Muscle of leg (tissue), 11 donors: ENCODE data around the gene CNGB1. TPM values are rescaled to one million over a fixed set of nuclear protein-coding genes. Genes with fewer than 3 reads are reported as not detected.
A peak's percentile ranks its signal among the peaks of the same experiment; 100 is the strongest.

Experiments used
- DNase-seq: peaks from one replicate; pipeline ENCODE4 v3.0.0; 2013
- H3K27ac ChIP-seq: one replicate; pipeline ENCODE4 v1.5.1; 2013; ENCODE audit warnings: mild to moderate bottlenecking, low read length, control low read depth
- H3K27me3 ChIP-seq: one replicate; pipeline ENCODE4 v1.6.1; 2013; ENCODE audit warnings: low read length; ENCODE audit not compliant: control insufficient read depth, insufficient read depth
- H3K36me3 ChIP-seq: one replicate; pipeline ENCODE4 v1.6.1; 2013; ENCODE audit warnings: low read length; ENCODE audit not compliant: control insufficient read depth, insufficient read depth
- H3K4me1 ChIP-seq: one replicate; pipeline ENCODE4 v1.6.1; 2013; ENCODE audit warnings: low read length; ENCODE audit not compliant: control insufficient read depth, insufficient read depth
- H3K4me3 ChIP-seq: one replicate; pipeline ENCODE4 v1.5.1; 2013; ENCODE audit warnings: low read length, control low read depth
- H3K9me3 ChIP-seq: replicated peaks from 2 replicates; pipeline ENCODE4 v1.6.1; 2013; ENCODE audit warnings: low read depth, low read length; ENCODE audit not compliant: control insufficient read depth
- WGBS: methylation state at CpG from one replicate; pipeline ENCODE4 v1.1.5; 2013; ENCODE audit warnings: missing lambda C conversion rate; ENCODE audit not compliant: insufficient coverage; 5-methylcytosine and 5-hydroxymethylcytosine counted together
- polyA plus RNA-seq, 8 donors: library from polyadenylated mRNA; unstranded; fragments of 120-200 nt; gene quantifications; one replicate each; pipeline versions ENCODE4 v1.2.1 to v1.2.3, GENCODE V29; 2013; ENCODE audit warnings: inconsistent platforms in 1 of 8, low replicate concordance in 1 of 8; ENCODE audit not compliant: insufficient read length in 8 of 8, insufficient read depth in 1 of 8
- total RNA-seq: library from RNA; stranded (reverse); fragments of 120-200 nt; gene quantifications from one replicate; pipeline ENCODE4 v1.2.4, GENCODE V29; 2013

The CNGB1 gene
- total and polyA plus RNA-seq, 9 donors: 0.03 to 1.6 (median 0.08) TPM; not detected in 3

DNA sequence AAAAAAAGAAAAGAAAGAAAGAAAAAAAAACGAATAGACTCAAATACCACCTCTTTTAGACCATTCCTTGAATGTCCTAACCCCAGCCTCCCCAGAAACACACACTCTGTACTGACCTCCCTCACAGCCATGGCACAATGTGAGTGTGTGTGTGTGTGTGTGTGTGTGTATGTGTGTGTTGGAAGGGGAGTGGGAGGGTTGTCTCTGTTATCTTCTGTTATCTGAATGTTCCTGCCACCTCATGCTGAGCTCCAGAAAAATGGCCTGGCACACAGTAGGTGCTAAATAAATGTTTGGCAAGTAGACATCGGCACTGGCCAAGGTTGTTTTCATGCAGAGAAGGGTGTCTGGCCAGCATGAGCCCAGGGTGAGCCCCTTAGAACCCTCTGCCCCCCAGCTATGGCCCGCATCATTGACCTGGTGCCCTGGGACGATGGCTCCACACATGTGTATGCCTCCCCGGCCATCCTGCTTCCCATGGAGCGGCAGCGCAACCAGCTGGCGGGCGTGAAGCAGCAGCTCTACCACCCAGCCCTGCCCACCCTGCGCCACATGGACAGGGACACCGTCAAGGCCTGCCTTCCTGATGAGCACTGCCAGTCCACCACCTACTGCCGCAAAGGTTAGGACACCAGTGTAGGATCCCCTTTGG lies 6.6 kb upstream of the CNGB1 start:
- no peaks in the 10 kb centered on the region for H3K9me3 ChIP-seq
- no peaks in the 10 kb centered on the region for H3K4me1 ChIP-seq
- no peaks in the 10 kb centered on the region for H3K36me3 ChIP-seq
- no peaks in the 10 kb centered on the region for H3K27me3 ChIP-seq
- H3K4me3 ChIP-seq: no peak overlapping the region
- 81% methylated on average over 11 of the region's 12 CpGs for WGBS
- no peak for DNase-seq
- H3K27ac ChIP-seq: no peak overlapping the region

DNA sequence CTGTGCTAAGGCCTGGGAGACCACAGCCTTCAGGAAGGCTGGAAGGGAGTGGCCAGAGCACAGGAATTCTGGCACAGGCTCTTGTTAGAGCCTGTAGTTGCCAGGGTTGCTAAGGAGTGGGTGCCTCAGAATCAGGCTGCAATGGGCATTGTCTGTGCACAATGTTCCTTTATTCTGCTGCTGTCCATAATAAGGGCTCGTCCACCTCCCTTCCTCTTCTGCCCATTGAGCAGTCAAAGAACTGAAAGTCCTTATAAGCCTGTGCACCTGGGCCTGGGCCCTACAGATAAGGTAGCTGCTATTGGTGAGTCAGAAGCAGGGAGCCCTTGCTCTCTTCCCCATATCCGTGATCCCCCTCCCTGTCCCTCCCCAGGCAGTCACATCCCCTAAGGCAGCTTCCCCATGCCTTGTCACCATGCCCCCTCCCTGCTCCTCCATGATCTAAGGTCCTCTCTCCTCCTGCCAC lies 5.4 kb upstream of the CNGB1 start:
- peak; percentile 23 for DNase-seq
- WGBS: 80% methylated on average over 1 of the region's 2 CpGs
- H3K36me3 ChIP-seq: no peaks in the 10 kb centered on the region
- H3K9me3 ChIP-seq: no peaks in the 10 kb centered on the region
- no peaks in the 10 kb centered on the region for H3K27me3 ChIP-seq
- no peaks in the 10 kb centered on the region for H3K4me1 ChIP-seq
- H3K27ac ChIP-seq: no peak overlapping the region
- no peak overlapping the region for H3K4me3 ChIP-seq

DNA sequence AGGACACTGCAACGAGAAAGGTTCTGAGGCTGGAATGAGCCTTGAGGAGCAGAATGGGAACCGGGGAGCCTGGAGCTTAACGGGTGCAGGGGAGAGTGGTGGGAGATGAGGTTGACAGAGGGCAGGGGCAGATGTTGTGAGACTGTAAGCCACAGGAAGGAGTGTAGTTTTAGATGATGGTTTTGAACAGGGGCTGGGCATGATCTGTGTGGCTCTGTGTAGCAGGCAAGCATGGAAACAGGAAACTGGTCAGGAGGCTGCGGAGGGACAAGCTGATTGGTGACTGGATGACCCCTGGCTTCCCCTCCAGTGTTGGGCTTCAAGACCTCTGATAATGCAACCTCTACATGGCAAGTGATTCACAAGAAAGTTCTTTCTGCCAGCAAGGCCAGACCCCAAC lies 1.4 kb upstream of the CNGB1 start:
- Histone ChIP-seq H3K4me1 (no peaks in the 10 kb centered on the region), H3K27me3 (peaks cover 3% of the 10 kb centered on the region), H3K4me3 (no peak overlapping the region), H3K27ac (no peak overlapping the region), H3K36me3 (no peaks in the 10 kb centered on the region), H3K9me3 (no peaks in the 10 kb centered on the region)
- WGBS: 78% methylated on average over 3 of the region's 4 CpGs
- no peak for DNase-seq

DNA sequence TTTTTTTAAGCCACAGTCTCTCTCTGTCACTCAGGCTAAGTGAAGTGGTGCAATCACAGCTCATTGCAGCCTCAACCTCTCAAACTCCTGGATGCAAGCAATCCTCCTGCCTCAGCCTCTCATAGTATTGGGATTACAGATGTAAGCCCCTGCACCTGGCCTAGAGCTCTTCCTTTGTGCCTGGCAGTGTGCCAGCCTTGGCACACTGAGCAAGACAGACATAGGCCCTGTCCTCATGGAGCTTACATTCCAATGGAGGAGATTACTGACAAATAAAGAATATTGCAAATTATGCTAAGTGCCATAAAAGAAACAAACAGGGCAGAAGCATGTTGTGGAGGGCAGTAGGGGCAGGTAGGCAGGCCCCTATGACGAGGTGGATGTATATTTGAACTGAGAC lies 920 bp upstream of the CNGB1 start:
- peaks cover 3% of the 10 kb centered on the region for H3K27me3 ChIP-seq
- no peak overlapping the region for H3K27ac ChIP-seq
- no peak for DNase-seq
- no peaks in the 10 kb centered on the region for H3K9me3 ChIP-seq
- no peaks in the 10 kb centered on the region for H3K36me3 ChIP-seq
- no peaks in the 10 kb centered on the region for H3K4me1 ChIP-seq
- 76% methylated on average over 1 of the region's 1 CpG for WGBS
- no peak overlapping the region for H3K4me3 ChIP-seq

- 72% methylated on average over 10 of the region's 13 CpGs for WGBS
Observed at GRCh38 chr16:57970319-57970718, 609 bp downstream of the CNGB1 start.

DNA sequence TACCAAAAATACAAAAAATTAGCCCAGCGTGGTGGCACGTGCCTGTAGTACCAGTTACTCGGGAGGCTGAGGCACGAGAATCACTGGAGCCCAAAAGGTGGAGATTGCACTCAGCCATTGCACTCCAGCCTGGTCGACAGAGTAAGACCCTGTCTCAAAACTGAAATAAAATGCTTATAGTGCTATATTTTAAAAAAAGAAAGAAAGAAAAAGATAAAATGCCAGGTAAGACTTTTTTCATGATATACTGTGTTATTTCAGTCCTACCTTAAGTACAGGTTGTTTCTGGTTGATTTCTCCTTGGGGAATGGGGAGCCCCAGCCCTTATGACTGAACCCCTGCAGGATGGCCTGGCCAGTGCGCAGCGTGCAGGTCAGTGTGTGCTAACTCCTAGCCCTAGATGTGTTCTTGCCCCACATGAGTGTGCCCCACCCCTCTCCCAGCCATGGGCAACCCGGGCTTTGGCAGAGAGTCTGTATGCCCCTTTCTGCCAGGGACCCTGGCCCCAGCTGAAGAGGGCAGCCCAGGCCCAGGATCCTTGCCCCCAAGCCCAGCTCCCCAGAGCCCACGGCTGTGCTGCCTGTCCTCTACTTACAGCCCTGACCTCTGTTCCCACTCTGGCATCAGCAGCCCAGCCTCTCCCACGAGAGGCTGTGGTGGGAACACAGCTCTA lies 1.3 kb downstream of the CNGB1 start:
- DNase-seq: no peak
- no peaks in the 10 kb centered on the region for H3K36me3 ChIP-seq
- H3K4me3 ChIP-seq: no peak overlapping the region
- 72% methylated on average over 9 of the region's 10 CpGs for WGBS
- no peak overlapping the region for H3K27ac ChIP-seq
- H3K9me3 ChIP-seq: no peaks in the 10 kb centered on the region
- no peaks in the 10 kb centered on the region for H3K4me1 ChIP-seq
- H3K27me3 ChIP-seq: peaks cover 3% of the 10 kb centered on the region

More at GRCh38 chr16:57970319-57970718, 609 bp downstream of the CNGB1 start:
- H3K9me3 ChIP-seq: no peaks in the 10 kb centered on the region
- H3K27ac ChIP-seq: no peak overlapping the region
- H3K36me3 ChIP-seq: no peaks in the 10 kb centered on the region
- no peaks in the 10 kb centered on the region for H3K4me1 ChIP-seq
- H3K4me3 ChIP-seq: no peak overlapping the region
- DNase-seq: no peak
- peaks cover 3% of the 10 kb centered on the region for H3K27me3 ChIP-seq

DNA sequence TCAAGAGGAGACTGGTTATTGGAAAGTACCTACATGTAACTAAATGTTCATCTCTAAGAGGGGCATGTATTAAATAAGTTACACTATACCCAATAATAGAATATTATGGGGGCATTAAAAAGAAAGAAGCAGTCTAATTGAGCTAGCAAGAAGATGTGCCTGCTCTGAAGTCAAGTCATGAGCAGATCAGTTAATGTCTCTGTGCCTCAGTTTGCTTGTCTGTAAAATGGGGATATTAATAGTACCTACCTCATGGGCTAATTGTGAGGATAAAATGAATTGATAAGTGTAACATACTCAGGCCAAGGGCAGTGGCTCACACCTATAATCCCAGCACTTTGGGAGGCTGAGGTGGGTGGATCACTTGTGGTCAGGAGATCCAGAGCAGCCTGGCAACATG lies 3.0 kb downstream of the CNGB1 start:
- no peak overlapping the region for H3K27ac ChIP-seq
- H3K9me3 ChIP-seq: no peaks in the 10 kb centered on the region
- DNase-seq: no peak
- peaks cover 3% of the 10 kb centered on the region for H3K27me3 ChIP-seq
- H3K36me3 ChIP-seq: no peaks in the 10 kb centered on the region
- no peak overlapping the region for H3K4me3 ChIP-seq
- no peaks in the 10 kb centered on the region for H3K4me1 ChIP-seq

DNA sequence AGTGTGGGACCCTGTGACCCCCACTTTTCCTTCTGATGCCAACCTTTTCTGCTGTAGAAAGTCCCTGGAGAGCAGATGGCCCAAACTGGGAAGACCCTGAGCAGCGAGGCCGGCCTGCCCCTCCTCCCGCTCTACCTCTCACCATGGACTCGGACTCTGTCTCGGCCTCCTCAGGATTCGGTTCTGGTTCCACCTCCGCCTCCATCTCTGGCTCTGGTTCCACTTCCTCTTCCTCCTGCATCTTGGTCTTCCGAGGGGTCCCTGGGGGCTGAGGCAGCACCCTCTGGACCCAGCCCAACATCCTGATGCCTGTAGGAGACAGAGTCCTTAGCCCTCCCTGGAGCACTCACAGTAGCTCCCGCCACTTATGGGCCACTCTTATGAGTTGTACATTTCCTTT lies 3.9 kb downstream of the CNGB1 start:
- DNase-seq: no peak
- Histone ChIP-seq H3K27me3 (peaks cover 3% of the 10 kb centered on the region), H3K4me1 (no peaks in the 10 kb centered on the region), H3K9me3 (no peaks in the 10 kb centered on the region), H3K36me3 (no peaks in the 10 kb centered on the region), H3K27ac (no peak overlapping the region), H3K4me3 (no peak overlapping the region)
- 81% methylated on average over 7 of the region's 9 CpGs for WGBS

- Histone ChIP-seq H3K27me3 (peaks cover 3% of the 10 kb centered on the region), H3K9me3 (no peaks in the 10 kb centered on the region), H3K36me3 (no peaks in the 10 kb centered on the region), H3K27ac (no peak overlapping the region), H3K4me3 (no peak overlapping the region), H3K4me1 (no peaks in the 10 kb centered on the region)
- DNase-seq: no peak
- 20% methylated on average over 1 of the region's 4 CpGs for WGBS
Observed at GRCh38 chr16:57966204-57966771, 4.6 kb downstream of the CNGB1 start.

DNA sequence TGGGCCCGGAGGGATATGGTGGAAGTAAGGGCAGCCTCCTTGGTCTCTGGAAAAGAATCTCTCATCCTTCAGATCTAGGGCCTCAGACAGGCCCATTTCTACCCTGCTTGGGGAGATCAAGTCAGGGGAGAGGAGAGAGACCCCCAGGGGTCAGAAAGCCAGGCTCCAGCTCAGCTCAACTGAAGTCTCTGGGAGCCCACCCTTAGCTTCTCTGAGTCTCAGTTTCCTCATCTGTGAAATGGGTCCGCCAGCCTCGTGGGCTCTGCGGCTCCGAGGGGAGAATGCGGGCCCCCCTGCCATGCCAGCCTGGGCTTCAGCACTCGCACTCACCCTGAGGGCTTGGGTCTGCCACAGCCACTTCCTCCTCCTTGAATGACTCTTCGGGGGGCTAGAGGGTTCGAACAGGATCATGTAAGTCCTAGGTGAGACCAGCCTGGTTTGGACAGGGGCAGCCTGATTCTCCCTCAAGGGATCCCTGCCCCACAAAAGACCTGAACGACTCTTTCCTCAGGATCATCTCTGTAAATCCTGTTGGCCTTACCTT lies 6.7 kb downstream of the CNGB1 start:
- Histone ChIP-seq H3K4me3 (no peak overlapping the region), H3K27me3 (no peaks in the 10 kb centered on the region), H3K36me3 (no peaks in the 10 kb centered on the region), H3K4me1 (no peaks in the 10 kb centered on the region), H3K27ac (no peak overlapping the region), H3K9me3 (no peaks in the 10 kb centered on the region)
- WGBS: 75% methylated on average over 8 of the region's 10 CpGs
- DNase-seq: no peak
